Astrocyte (in vitro differentiated cells and primary cell): ENCODE measurements around the gene GJC1. TPM values are rescaled to one million over a fixed set of nuclear protein-coding genes. Genes with fewer than 3 reads are reported as not detected.
A peak's percentile ranks its signal among the peaks of the same experiment; 100 is the strongest.

Source experiments
- DNase-seq: peaks from one replicate; pipeline ENCODE4 v3.0.0-alpha.2; 2010; ENCODE audit warnings: low read depth
- FAIRE-seq: peaks from 2 replicates; lab custom pipeline; 2011; peaks lifted over from hg19 to GRCh38; lab: Jason Lieb, UNC
- H2AFZ ChIP-seq: 2 replicates; pipeline ENCODE4 v1.6.0; 2012; ENCODE audit warnings: low read depth, low read length, inconsistent platforms
- H3K27ac ChIP-seq: 2 replicates; pipeline ENCODE4 v1.5.1; 2011; ENCODE audit warnings: low read depth, low read length, inconsistent platforms
- H3K27me3 ChIP-seq: 2 replicates; pipeline ENCODE4 v1.6.0; 2011; ENCODE audit warnings: low read length, inconsistent platforms; ENCODE audit not compliant: insufficient read depth
- H3K36me3 ChIP-seq: 2 replicates; pipeline ENCODE4 v1.5.1; 2011; ENCODE audit warnings: low read length, inconsistent platforms; ENCODE audit not compliant: insufficient read depth
- H3K4me1 ChIP-seq: 2 replicates; pipeline ENCODE4 v1.5.1; 2011; ENCODE audit warnings: low read length, inconsistent platforms; ENCODE audit not compliant: insufficient read depth
- H3K4me2 ChIP-seq: 2 replicates; pipeline ENCODE4 v1.6.0; 2012; ENCODE audit warnings: low read length, inconsistent platforms
- H3K4me3 ChIP-seq: 2 replicates; pipeline ENCODE4 v1.5.1; 2011; ENCODE audit warnings: low read depth, mild to moderate bottlenecking, low read length, inconsistent platforms; ENCODE audit not compliant: insufficient read depth
- H3K79me2 ChIP-seq: 2 replicates; pipeline ENCODE4 v1.6.0; 2012; ENCODE audit warnings: mild to moderate bottlenecking, low read length, inconsistent platforms; ENCODE audit not compliant: insufficient read depth
- H3K9ac ChIP-seq: 2 replicates; pipeline ENCODE4 v1.6.0; 2012; ENCODE audit warnings: mild to moderate bottlenecking, low read length, inconsistent platforms
- H3K9me3 ChIP-seq: 2 replicates; pipeline ENCODE4 v1.5.1; 2012; ENCODE audit warnings: low read depth, mild to moderate bottlenecking, low read length, inconsistent platforms; ENCODE audit not compliant: insufficient read depth
- H4K20me1 ChIP-seq: 2 replicates; pipeline ENCODE4 v1.6.0; 2012; ENCODE audit warnings: low read length, inconsistent platforms; ENCODE audit not compliant: insufficient read depth
- H3K27ac Mint-ChIP-seq: one replicate; pipeline ENCODE4 v1.8.0; 2021; ENCODE audit warnings: mild to moderate bottlenecking, mixed read lengths; ENCODE audit not compliant: unreplicated experiment
- H3K27me3 Mint-ChIP-seq: one replicate; pipeline ENCODE4 v1.8.0; 2021; ENCODE audit warnings: low read depth, mixed read lengths; ENCODE audit not compliant: unreplicated experiment
- H3K36me3 Mint-ChIP-seq: one replicate; pipeline ENCODE4 v1.8.0; 2021; ENCODE audit warnings: low read depth, mixed read lengths; ENCODE audit not compliant: unreplicated experiment
- H3K4me1 Mint-ChIP-seq: one replicate; pipeline ENCODE4 v1.8.0; 2021; ENCODE audit warnings: low read depth, mixed read lengths; ENCODE audit not compliant: unreplicated experiment
- H3K4me3 Mint-ChIP-seq: one replicate; pipeline ENCODE4 v1.8.0; 2021; ENCODE audit warnings: mild to moderate bottlenecking, moderate library complexity, mixed read lengths; ENCODE audit not compliant: unreplicated experiment
- H3K9me3 Mint-ChIP-seq: one replicate; pipeline ENCODE4 v1.8.0; 2021; ENCODE audit warnings: mild to moderate bottlenecking, mixed read lengths; ENCODE audit not compliant: unreplicated experiment
- EZH2 ChIP-seq: IDR thresholded peaks from 2 replicates; pipeline ENCODE4 v1.6.1; 2012; ENCODE audit warnings: mild to moderate bottlenecking, low read length, inconsistent platforms; ENCODE audit not compliant: insufficient read depth
- total RNA-seq: library from RNA; stranded (reverse); gene quantifications from 2 replicates; pipeline ENCODE4 v1.2.1, GENCODE V29; 2021
- TF ChIP-seq, protein P1 (sequence below): IDR thresholded peaks from 2 replicates; pipeline ENCODE4 v1.5.1; 2011; ENCODE audit warnings: low read depth, mild to moderate bottlenecking, inconsistent platforms, low read length, moderate library complexity; ENCODE audit not compliant: insufficient read depth

The GJC1 gene
- total RNA-seq, 1 donor from 2014 or later: 38.4 TPM

DNA sequence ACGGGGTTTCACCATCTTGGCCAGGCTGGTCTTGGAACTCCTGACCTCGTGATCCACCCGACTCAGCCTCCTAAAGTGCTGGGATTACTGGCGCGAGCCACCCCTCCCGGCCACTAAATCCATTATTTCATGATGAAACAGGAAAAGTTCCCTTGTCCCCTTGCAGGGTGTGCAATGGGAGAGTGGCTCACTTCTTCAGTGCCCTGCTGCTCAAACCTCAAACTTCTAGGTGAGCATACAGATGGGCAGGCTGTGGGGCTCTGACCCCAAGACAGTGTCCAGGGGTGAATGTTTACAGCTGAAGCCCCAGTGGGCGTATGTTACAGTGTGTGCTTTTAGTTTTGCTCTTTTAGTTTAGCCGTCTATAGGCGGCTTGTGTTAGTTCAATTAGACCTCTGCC, 34.7 kb downstream of the GJC1 start:
- Histone ChIP-seq H3K27me3 (no peaks in the 10 kb centered on the region), H3K4me1 (peaks cover 35% of the 10 kb centered on the region), H3K4me3 (no peak overlapping the region), H3K9ac (peak overlapping the region; percentile 67), H4K20me1 (no peaks in the 10 kb centered on the region), H3K9me3 (no peaks in the 10 kb centered on the region), H3K4me2 (peak overlapping the region; percentile 65), H3K27ac (peak overlapping the region; percentile 95), H3K36me3 (peaks cover 6% of the 10 kb centered on the region), H3K79me2 (peaks cover 5% of the 10 kb centered on the region), H2AFZ (no peak overlapping the region)
- TF ChIP-seq, protein P1, sequence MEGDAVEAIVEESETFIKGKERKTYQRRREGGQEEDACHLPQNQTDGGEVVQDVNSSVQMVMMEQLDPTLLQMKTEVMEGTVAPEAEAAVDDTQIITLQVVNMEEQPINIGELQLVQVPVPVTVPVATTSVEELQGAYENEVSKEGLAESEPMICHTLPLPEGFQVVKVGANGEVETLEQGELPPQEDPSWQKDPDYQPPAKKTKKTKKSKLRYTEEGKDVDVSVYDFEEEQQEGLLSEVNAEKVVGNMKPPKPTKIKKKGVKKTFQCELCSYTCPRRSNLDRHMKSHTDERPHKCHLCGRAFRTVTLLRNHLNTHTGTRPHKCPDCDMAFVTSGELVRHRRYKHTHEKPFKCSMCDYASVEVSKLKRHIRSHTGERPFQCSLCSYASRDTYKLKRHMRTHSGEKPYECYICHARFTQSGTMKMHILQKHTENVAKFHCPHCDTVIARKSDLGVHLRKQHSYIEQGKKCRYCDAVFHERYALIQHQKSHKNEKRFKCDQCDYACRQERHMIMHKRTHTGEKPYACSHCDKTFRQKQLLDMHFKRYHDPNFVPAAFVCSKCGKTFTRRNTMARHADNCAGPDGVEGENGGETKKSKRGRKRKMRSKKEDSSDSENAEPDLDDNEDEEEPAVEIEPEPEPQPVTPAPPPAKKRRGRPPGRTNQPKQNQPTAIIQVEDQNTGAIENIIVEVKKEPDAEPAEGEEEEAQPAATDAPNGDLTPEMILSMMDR: no peak
- TF ChIP-seq EZH2: no peak
- Mint-ChIP-seq H3K4me3 (no peak overlapping the region), H3K27ac (peak overlapping the region; percentile 84), H3K9me3 (no peaks in the 10 kb centered on the region), H3K27me3 (no peaks in the 10 kb centered on the region), H3K36me3 (peaks cover 4% of the 10 kb centered on the region), H3K4me1 (peaks cover 32% of the 10 kb centered on the region)
- no peak for FAIRE-seq
- DNase-seq: no peak

DNA sequence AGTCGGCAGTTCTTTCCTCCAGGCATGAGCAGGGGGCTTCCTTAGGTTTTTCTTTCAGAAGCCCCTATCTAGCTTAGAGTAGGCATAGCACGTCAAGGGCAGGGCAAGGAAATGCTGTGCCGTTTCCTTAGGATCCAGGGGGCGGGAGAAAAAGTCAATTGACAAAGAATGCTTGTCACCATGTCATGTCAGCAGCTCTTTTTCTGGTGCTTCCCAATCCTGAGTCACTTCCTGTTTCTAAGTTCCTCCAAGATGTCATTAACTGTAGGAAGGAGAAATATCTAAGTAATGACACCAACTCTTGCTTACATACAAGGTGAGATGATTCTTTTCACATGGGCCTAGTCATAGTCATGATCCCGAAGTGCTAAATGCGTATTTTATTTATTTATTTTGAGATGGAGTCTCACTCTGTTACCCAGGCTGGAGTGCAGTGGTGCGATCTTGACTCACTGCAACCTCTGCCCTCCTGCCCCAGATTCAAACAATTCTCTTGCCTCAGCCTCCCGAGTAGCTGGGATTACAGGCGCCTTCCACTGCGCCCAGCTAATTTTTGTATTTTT, 35.2 kb downstream of the GJC1 start:
- H3K36me3 Mint-ChIP-seq: peaks cover 4% of the 10 kb centered on the region
- Histone ChIP-seq H3K36me3 (peaks cover 3% of the 10 kb centered on the region), H3K4me2 (peak overlapping the region; percentile 65), H3K27ac (peak overlapping the region; percentile 95), H3K4me3 (no peak overlapping the region), H2AFZ (peak overlapping the region; percentile 19), H3K9me3 (no peaks in the 10 kb centered on the region), H3K9ac (peak overlapping the region; percentile 76), H3K79me2 (peaks cover 4% of the 10 kb centered on the region), H4K20me1 (no peaks in the 10 kb centered on the region), H3K27me3 (no peaks in the 10 kb centered on the region), H3K4me1 (peaks cover 35% of the 10 kb centered on the region)
- H3K4me3 Mint-ChIP-seq: no peak overlapping the region
- DNase-seq (peak; percentile 96), FAIRE-seq (peak; percentile 77)
- no peaks in the 10 kb centered on the region for H3K27me3 Mint-ChIP-seq
- H3K27ac Mint-ChIP-seq: peak overlapping the region; percentile 84
- no peaks in the 10 kb centered on the region for H3K9me3 Mint-ChIP-seq
- H3K4me1 Mint-ChIP-seq: peaks cover 32% of the 10 kb centered on the region
- TF ChIP-seq, protein P1: no peak
- TF ChIP-seq EZH2: no peak
